ENCODE data around the gene TRABD2B. TPM values are rescaled to one million over a fixed set of nuclear protein-coding genes. Genes with fewer than 3 reads are reported as not detected.

The TRABD2B gene
- total RNA-seq, 1 experiment from 2014 or later, result 0.05 TPM

- BruUV-seq (replicated peaks), result no TSS peak
- ChIA-PET CTCF (no interaction called here), POLR2A (no interaction called here), RAD21 (ENCODE audit: low non-redundant PET in 1 of 2, low total read pairs in 2 of 2, uncharacterized antibody in 2 of 2, unreplicated experiment in 2 of 2) (no interaction called here)
- Histone ChIP-seq H3K9me3 (ENCODE audit: control insufficient read depth in 1 of 2, insufficient read depth in 1 of 2, low read depth in 1 of 2, low read length in 2 of 2) (no peaks in the 10 kb centered on the region), H3K4me3 (replicated peaks in 1 of 2; ENCODE audit: low read depth in 1 of 2, low read length in 2 of 2) (no peak overlapping the region), H3K4me1 (ENCODE audit: control insufficient read depth in 1 of 2, insufficient read depth in 2 of 2, low read length in 2 of 2) (no peaks in the 10 kb centered on the region), H2AFZ (ENCODE audit: low read depth, low read length, poor library complexity, severe bottlenecking) (no peak overlapping the region), H3K27me3 (ENCODE audit: insufficient read depth, low read length) (no peaks in the 10 kb centered on the region; the same call in 1 of the 2 replicates), H4K20me1 (ENCODE audit: insufficient read depth) (no peaks in the 10 kb centered on the region), H3K4me2 (ENCODE audit: low read length) (no peak overlapping the region), H3K79me2 (ENCODE audit: insufficient read depth, low read length) (no peaks in the 10 kb centered on the region), H3K27ac (ENCODE audit: low read depth, low read length) (no peak overlapping the region), H3K36me3 (ENCODE audit: control insufficient read depth in 1 of 2, insufficient read depth in 2 of 2, low read length in 2 of 2) (no peaks in the 10 kb centered on the region), H3K9ac (ENCODE audit: low read length) (no peak overlapping the region), H3K9me2 (ENCODE audit: insufficient read depth) (no peaks in the 10 kb centered on the region)
- no peak for TF ChIP-seq EZH2phosphoT487 (IDR thresholded peaks at IDR 0.05; ENCODE audit: borderline replicate concordance)
- TF ChIP-seq SIN3A (IDR thresholded peaks at IDR 0.05; ENCODE audit: low read depth), result no peak
- TF ChIP-seq ZBTB33 (IDR thresholded peaks at IDR 0.05; ENCODE audit: extremely low read depth, insufficient replicate concordance, low read length), result no peak
- TF ChIP-seq POLR2A (IDR thresholded peaks at IDR 0.05; ENCODE audit: borderline replicate concordance, extremely low read depth, insufficient read depth, insufficient read length), result no peak
- no peak for TF ChIP-seq ELF1 (IDR thresholded peaks at IDR 0.05; ENCODE audit: borderline replicate concordance, low read depth)
- no peak for TF ChIP-seq TCF7L2 (IDR thresholded peaks at IDR 0.05; ENCODE audit: borderline replicate concordance, extremely low read depth, insufficient read depth, insufficient read length)
- no peak for TF ChIP-seq ZNF274 (IDR thresholded peaks at IDR 0.05; ENCODE audit: low read depth, low read length)
- TF ChIP-seq EZH2 (IDR thresholded peaks at IDR 0.05), result no peak
- no peak for TF ChIP-seq JUND (IDR thresholded peaks at IDR 0.05)
- no peak for TF ChIP-seq SRF (IDR thresholded peaks at IDR 0.05; ENCODE audit: low read depth)
- no peak for TF ChIP-seq REST (IDR thresholded peaks at IDR 0.05; ENCODE audit: low read depth)
- TF ChIP-seq EGR1 (IDR thresholded peaks at IDR 0.05; ENCODE audit: low read depth), result no peak
- TF ChIP-seq CEBPB (IDR thresholded peaks at IDR 0.05; ENCODE audit: low read depth), result no peak
- no peak for TF ChIP-seq ZFX (IDR thresholded peaks at IDR 0.05)
- TF ChIP-seq, protein P1, sequence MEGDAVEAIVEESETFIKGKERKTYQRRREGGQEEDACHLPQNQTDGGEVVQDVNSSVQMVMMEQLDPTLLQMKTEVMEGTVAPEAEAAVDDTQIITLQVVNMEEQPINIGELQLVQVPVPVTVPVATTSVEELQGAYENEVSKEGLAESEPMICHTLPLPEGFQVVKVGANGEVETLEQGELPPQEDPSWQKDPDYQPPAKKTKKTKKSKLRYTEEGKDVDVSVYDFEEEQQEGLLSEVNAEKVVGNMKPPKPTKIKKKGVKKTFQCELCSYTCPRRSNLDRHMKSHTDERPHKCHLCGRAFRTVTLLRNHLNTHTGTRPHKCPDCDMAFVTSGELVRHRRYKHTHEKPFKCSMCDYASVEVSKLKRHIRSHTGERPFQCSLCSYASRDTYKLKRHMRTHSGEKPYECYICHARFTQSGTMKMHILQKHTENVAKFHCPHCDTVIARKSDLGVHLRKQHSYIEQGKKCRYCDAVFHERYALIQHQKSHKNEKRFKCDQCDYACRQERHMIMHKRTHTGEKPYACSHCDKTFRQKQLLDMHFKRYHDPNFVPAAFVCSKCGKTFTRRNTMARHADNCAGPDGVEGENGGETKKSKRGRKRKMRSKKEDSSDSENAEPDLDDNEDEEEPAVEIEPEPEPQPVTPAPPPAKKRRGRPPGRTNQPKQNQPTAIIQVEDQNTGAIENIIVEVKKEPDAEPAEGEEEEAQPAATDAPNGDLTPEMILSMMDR (IDR thresholded peaks at IDR 0.05 in 2 of 3, conservative IDR thresholded peaks at IDR 0.05 in 1 of 3; ENCODE audit: borderline replicate concordance in 1 of 3, insufficient read depth in 1 of 3, low read depth in 2 of 3, low read length in 2 of 3), result no peak
- TF ChIP-seq POLR2AphosphoS5 (IDR thresholded peaks at IDR 0.05; ENCODE audit: low read depth, low read length), result no peak
- TF ChIP-seq CBX3 (IDR thresholded peaks at IDR 0.05; ENCODE audit: low read depth), result no peak
- no peak for TF ChIP-seq RAD21 (IDR thresholded peaks at IDR 0.05; ENCODE audit: low read depth)
- intact Hi-C loops (cut with micrococcal nuclease), result no loop called here
- no peak for DNase-seq (ENCODE audit: low read depth, low spot score)
- ATAC-seq, result no peak
Measured at GRCh38 chr1:47978486-47978885, 18.7 kb downstream of the TRABD2B start.

Measured in HCT116 (cell line).